K562 (cell line): ENCODE data around the gene NLK. TPM values are rescaled to one million over a fixed set of nuclear protein-coding genes. Genes with fewer than 3 reads are reported as not detected.

Experiments used
- ATAC-seq: fragments of 200-7000 bp; cut with Tn5 transposase; 3 replicates; pipeline ENCODE4 v1.9.1; 2020; ENCODE audit warnings: moderate library complexity
- BruUV-seq: library from RNA; stranded (reverse); fragments of 400-500 nt; replicated peaks from 2 replicates; lab custom pipeline; 2021; lab: Mats Ljungman, UMichigan
- CTCF ChIA-PET: fragments of 300-600 bp; formaldehyde crosslinking; extraction: SDS; loops from one replicate; lab custom pipeline; 2021; ENCODE audit warnings: low intra/inter-chr PET ratio; lab: Yijun Ruan, JAX
- POLR2A ChIA-PET: fragments of 300-600, 350-650 bp; sonication (Branson Sonifier 250); formaldehyde crosslinking; extraction: SDS; loops from one replicate; lab custom pipeline; 2021; ENCODE audit warnings: antibody characterized with exemption, inconsistent platforms; lab: Yijun Ruan, JAX
- DNase-seq, 4 experiments: peaks; one replicate each; pipeline versions ENCODE4 v3.0.0 to v3.0.0-alpha.2; 2011 to 2018; ENCODE audit warnings: low spot score in 3 of 4, mixed read lengths in 3 of 4; ENCODE audit errors: extremely low read depth in 1 of 4
- FAIRE-seq: peaks from 2 replicates; lab custom pipeline; 2011; peaks lifted over from hg19 to GRCh38; lab: Jason Lieb, UNC
- H2AFZ ChIP-seq: 2 replicates; pipeline ENCODE4 v1.6.0; 2011; ENCODE audit warnings: low read depth, low read length, control low read depth, inconsistent platforms
- H3K27ac ChIP-seq: fragments of 200-600 bp; 3 replicates; pipeline ENCODE4 v1.8.0; 2011; ENCODE audit warnings: low read depth, mild to moderate bottlenecking, control low read depth, inconsistent platforms, low read length, moderate library complexity, mixed read lengths; ENCODE audit errors: extremely low read depth
- H3K27me3 ChIP-seq, 2 experiments: fragments of 300-600 bp in 1 of 2; 2 replicates in 1 of 2; 3 replicates in 1 of 2; pipeline versions ENCODE4 v1.6.0 to v1.8.0; 2011; ENCODE audit warnings: inconsistent platforms in 2 of 2, low read length in 2 of 2, mild to moderate bottlenecking in 1 of 2, mixed read lengths in 1 of 2, moderate library complexity in 1 of 2; ENCODE audit not compliant: control insufficient read depth in 2 of 2, insufficient read depth in 2 of 2
- H3K36me3 ChIP-seq: fragments of 300-600 bp; 3 replicates; pipeline ENCODE4 v1.8.0; 2011; ENCODE audit warnings: mild to moderate bottlenecking, low read length, inconsistent platforms; ENCODE audit not compliant: control insufficient read depth, insufficient read depth
- H3K4me1 ChIP-seq, 2 experiments: fragments of 200-600 bp in 1 of 2; replicated peaks in 1 of 2; 2 replicates in 1 of 2; 3 replicates in 1 of 2; pipeline versions ENCODE4 v1.5.1 to v1.8.0; 2011; ENCODE audit warnings: inconsistent platforms in 2 of 2, low read length in 2 of 2, mild to moderate bottlenecking in 1 of 2, mixed read lengths in 1 of 2, moderate library complexity in 1 of 2; ENCODE audit not compliant: control insufficient read depth in 2 of 2, insufficient read depth in 2 of 2
- H3K4me2 ChIP-seq: 2 replicates; pipeline ENCODE4 v1.6.1; 2011; ENCODE audit warnings: low read length, control low read depth, inconsistent platforms, mixed read lengths; ENCODE audit not compliant: insufficient read depth
- H3K4me3 ChIP-seq: fragments of 200-600 bp; sonication (generic), shearing (Covaris generic); 2 replicates; pipeline ENCODE4 v1.5.1; 2016; ENCODE audit warnings: control low read depth, inconsistent platforms
- H3K79me2 ChIP-seq: fragments of 200-600 bp; 3 replicates; pipeline ENCODE4 v1.8.0; 2011; ENCODE audit warnings: low read length, inconsistent platforms; ENCODE audit not compliant: control insufficient read depth, insufficient read depth
- H3K9ac ChIP-seq, 2 experiments: 2 replicates each; pipeline versions ENCODE4 v1.6.0 to v1.6.1; 2011; ENCODE audit warnings: low read depth in 2 of 2, low read length in 2 of 2, control low read depth in 1 of 2, inconsistent platforms in 1 of 2, mild to moderate bottlenecking in 1 of 2, mixed read lengths in 1 of 2; ENCODE audit not compliant: insufficient read depth in 1 of 2
- H3K9me1 ChIP-seq: one replicate; pipeline ENCODE4 v1.6.0; 2011; ENCODE audit warnings: inconsistent platforms, mild to moderate bottlenecking, low read length, moderate library complexity; ENCODE audit not compliant: control insufficient read depth, insufficient read depth
- H3K9me3 ChIP-seq: replicated peaks from 2 replicates; pipeline ENCODE4 v1.5.1; 2011; ENCODE audit warnings: low read depth, low read length, inconsistent platforms; ENCODE audit not compliant: control insufficient read depth, insufficient read depth
- H4K20me1 ChIP-seq: replicated peaks from 2 replicates; pipeline ENCODE4 v1.6.1; 2011; ENCODE audit warnings: low read length, inconsistent platforms, mixed read lengths; ENCODE audit not compliant: control insufficient read depth, insufficient read depth
- CBFA2T2 ChIP-seq: fragments of 450-650 bp; conservative IDR thresholded peaks from 2 replicates; pipeline ENCODE4 v1.6.1; 2017; ENCODE audit warnings: mild to moderate bottlenecking
- EGR1 ChIP-seq: fragments of 450-650 bp; conservative IDR thresholded peaks from 2 replicates; pipeline ENCODE4 v1.6.1; 2017; ENCODE audit warnings: mild to moderate bottlenecking
- GABPB1 ChIP-seq: sonication (generic); formaldehyde crosslinking; IDR thresholded peaks from 2 replicates; pipeline ENCODE4 v1.8.0; 2022; ENCODE audit warnings: mild to moderate bottlenecking, missing genetic modification reagents
- RFX7 ChIP-seq: fragments of 250-450 bp; sonication (Bioruptor Pico); IDR thresholded peaks from 2 replicates; pipeline ENCODE4 v1.5.1; 2021; ENCODE audit warnings: mild to moderate bottlenecking
- SOX6 ChIP-seq: fragments of 450-650 bp; IDR thresholded peaks from 2 replicates; pipeline ENCODE4 v1.6.1; 2014; ENCODE audit warnings: mild to moderate bottlenecking
- SUPT5H ChIP-seq: fragments of 450-650 bp; IDR thresholded peaks from 2 replicates; pipeline ENCODE4 v1.6.1; 2016
- WGBS: fragments of 100-300 bp; shearing (Covaris generic); methylation state at CpG from one replicate; pipeline ENCODE4 v1.1.6; 2016; ENCODE audit warnings: low coverage, mixed read lengths; ENCODE audit not compliant: insufficient coverage; ENCODE audit errors: missing lambda C conversion rate; 5-methylcytosine and 5-hydroxymethylcytosine counted together
- in situ Hi-C: fragments of 300-500 bp; cut with MboI; formaldehyde crosslinking; loops from 4 replicates; pipeline ENCODE4 v1.15.0; 2018; ENCODE audit warnings: inconsistent platforms, mixed read lengths
- intact Hi-C: fragments of 100-400 bp; cut with micrococcal nuclease; formaldehyde crosslinking; loops from 2 replicates; pipeline ENCODE4 v1.14.2; 2022
- polyA plus RNA-seq, 8 experiments: library from polyadenylated mRNA; depleted of rRNA in 4 of 8; stranded (reverse) in 5 of 8; unstranded in 3 of 8; fragments of >200 nt; fragmentation: Nextera tagmentation in 2 of 8; fragmentation: Illumina TruSeq in 1 of 8; extraction: Ambion mirVana in 2 of 8; extraction: Trizol in 1 of 8; gene quantifications; 2 replicates each; pipeline versions ENCODE4 v1.2.1 to v1.2.3, GENCODE V29; 2011 to 2014; ENCODE audit warnings: inconsistent platforms in 1 of 8, missing spikeins in 1 of 8
- total RNA-seq, 7 experiments: library from RNA; depleted of rRNA in 6 of 7; stranded (reverse); fragments of >200 nt in 6 of 7; fragmentation: Illumina TruSeq in 2 of 7; extraction: Trizol in 2 of 7; gene quantifications; 2 replicates each; pipeline versions ENCODE4 v1.2.1 to v1.2.3, GENCODE V29; 2011 to 2021; ENCODE audit warnings: low replicate concordance in 1 of 7
- TF ChIP-seq, protein P1 (sequence below): conservative IDR thresholded peaks from 2 replicates; pipeline ENCODE4 v1.6.1; 2011; ENCODE audit warnings: low read depth, mild to moderate bottlenecking, low read length; ENCODE audit not compliant: control insufficient read depth

Gene NLK
- total and polyA plus RNA-seq, 9 of the 15 experiments (the other 6 are each of a cell fraction or from before 2014, with no cell fraction given) = 10.9 to 59.6 (median 26.7) TPM

DNA sequence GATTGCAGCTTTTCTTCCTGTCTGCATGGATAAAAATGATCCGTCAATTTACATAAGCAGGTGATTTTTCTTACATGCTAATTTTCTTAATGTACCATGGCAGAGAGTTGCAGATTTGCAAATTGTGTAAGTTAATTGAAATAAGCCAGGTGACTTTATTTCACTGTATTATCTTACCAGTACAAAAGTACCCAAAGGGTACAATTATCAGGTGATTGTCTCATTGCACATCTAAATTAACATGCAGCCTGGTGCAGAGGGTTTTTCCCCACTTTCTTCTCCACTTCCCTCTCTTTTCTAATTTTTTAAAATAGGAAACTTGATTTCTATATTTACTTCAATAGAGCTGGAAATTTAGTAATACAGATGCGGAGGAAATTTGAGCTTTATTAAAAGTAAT, 11.2 kb downstream of the NLK start:
- ATAC-seq (no peak), FAIRE-seq (no peak), DNase-seq (no peak)
- intact Hi-C loops = no loop called here
- Histone ChIP-seq H3K9me3 (no peaks in the 10 kb centered on the region), H3K4me2 (no peak overlapping the region), H3K79me2 (peaks cover 96% of the 10 kb centered on the region), H3K9ac (no peak overlapping the region), H3K4me1 (peaks cover 0 to 21% of the 10 kb centered on the region in 2 experiments; a peak in 4 of 5 replicates), H3K27ac (no peak overlapping the region), H3K4me3 (no peak overlapping the region), H3K36me3 (peaks cover 5% of the 10 kb centered on the region; the same call in 1 of the 3 replicates), H3K9me1 (no peaks in the 10 kb centered on the region), H3K27me3 (no peaks in the 10 kb centered on the region), H2AFZ (no peak overlapping the region), H4K20me1 (peaks cover 2% of the 10 kb centered on the region; the same call in 1 of the 2 replicates)
- no TSS peak for BruUV-seq
- in situ Hi-C loops = no loop called here
- CTCF ChIA-PET = no interaction called here
- POLR2A ChIA-PET = interaction anchor here (0.6 to 3.7 kb wide), 8 partner anchors 10 to 790 kb away, joined by 3 to 15 read pairs (median 3); partner anchors contain the start of genes LYRM9 and NLK
- 83% methylated on average over 2 of the region's 2 CpGs for WGBS
- TF ChIP-seq SUPT5H = no peak
- TF ChIP-seq GABPB1 (CRISPR knock-in tag) = no peak

DNA sequence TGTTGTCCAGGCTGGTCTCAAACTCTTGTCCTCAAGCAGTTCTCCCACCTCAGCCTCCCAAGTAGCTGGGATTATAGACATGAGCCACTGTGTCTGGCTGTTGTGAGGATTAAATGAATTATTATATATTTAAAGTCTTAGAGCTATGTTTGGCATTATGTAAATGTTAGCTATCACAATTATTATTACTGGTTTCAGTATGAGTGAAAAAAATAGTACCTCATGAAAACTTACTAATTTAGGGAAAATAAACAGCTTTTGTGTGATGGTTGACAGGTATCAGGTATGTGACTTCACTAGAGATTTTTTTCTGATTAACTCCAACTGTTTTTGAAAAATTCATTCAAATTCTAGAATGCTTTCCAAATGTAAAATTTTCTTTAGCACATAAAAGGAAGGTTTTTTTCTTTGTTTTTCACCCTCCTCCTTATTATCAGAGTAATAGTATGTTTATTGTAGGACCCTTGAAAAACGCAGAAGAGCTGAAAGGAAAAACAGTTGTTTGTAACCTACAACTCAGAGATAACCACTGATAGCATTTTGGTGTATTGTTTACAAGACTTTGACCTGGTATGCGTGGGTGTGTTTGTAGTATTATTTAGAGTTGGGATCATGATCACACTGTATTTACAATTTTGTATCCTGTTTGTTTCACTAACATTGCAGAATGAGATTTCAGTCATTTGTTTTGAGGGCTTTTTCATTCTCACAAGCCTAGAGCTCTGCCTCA, 13.2 kb downstream of the NLK start:
- Histone ChIP-seq H4K20me1 (peaks cover 2% of the 10 kb centered on the region; the same call in 1 of the 2 replicates), H3K9ac (no peak overlapping the region), H3K36me3 (no peaks in the 10 kb centered on the region), H3K9me1 (no peaks in the 10 kb centered on the region), H3K4me3 (no peak overlapping the region), H3K27me3 (no peaks in the 10 kb centered on the region), H3K4me1 (peaks cover 0 to 21% of the 10 kb centered on the region in 2 experiments; a peak in 4 of 5 replicates), H3K9me3 (no peaks in the 10 kb centered on the region), H3K4me2 (no peak overlapping the region; the same call in 1 of the 2 replicates), H3K27ac (no peak overlapping the region), H3K79me2 (peaks cover 95% of the 10 kb centered on the region), H2AFZ (no peak overlapping the region)
- DNase-seq = no peak
- ChIA-PET POLR2A (interaction anchor here (0.6 to 3.7 kb wide), 4 partner anchors 8 to 177 kb away, joined by 3 to 15 read pairs (median 4); partner anchors contain the start of gene NLK), CTCF (no interaction called here)
- 23% methylated on average over 2 of the region's 2 CpGs for WGBS
- no peak for FAIRE-seq
- no TSS peak for BruUV-seq
- intact Hi-C loops = no loop called here
- TF ChIP-seq RFX7 (CRISPR knock-in tag) = no peak
- TF ChIP-seq, protein P1, sequence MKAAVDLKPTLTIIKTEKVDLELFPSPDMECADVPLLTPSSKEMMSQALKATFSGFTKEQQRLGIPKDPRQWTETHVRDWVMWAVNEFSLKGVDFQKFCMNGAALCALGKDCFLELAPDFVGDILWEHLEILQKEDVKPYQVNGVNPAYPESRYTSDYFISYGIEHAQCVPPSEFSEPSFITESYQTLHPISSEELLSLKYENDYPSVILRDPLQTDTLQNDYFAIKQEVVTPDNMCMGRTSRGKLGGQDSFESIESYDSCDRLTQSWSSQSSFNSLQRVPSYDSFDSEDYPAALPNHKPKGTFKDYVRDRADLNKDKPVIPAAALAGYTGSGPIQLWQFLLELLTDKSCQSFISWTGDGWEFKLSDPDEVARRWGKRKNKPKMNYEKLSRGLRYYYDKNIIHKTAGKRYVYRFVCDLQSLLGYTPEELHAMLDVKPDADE = no peak
- peak; percentile 45; the same call in 1 of the 2 replicates for TF ChIP-seq SOX6
- no peak for TF ChIP-seq CBFA2T2
- peak; percentile 59 for TF ChIP-seq EGR1
- in situ Hi-C loops = no loop called here
- ATAC-seq = no peak
